ENCODE results near the gene RNF224.
A peak's percentile ranks its signal among the peaks of the same experiment; 100 is the strongest.

Gene RNF224

GRCh38 chr9:137188086-137188489 is 39.2 kb upstream of the RNF224 start:
- in situ Hi-C loops (cut with MboI; ENCODE audit: low pct_unique_long_range_greater_than_20kb, low sequenced_read_pairs, unreplicated experiment): no loop called here
- no peak for DNase-seq (ENCODE audit: low spot score)
- TF ChIP-seq, protein P1, sequence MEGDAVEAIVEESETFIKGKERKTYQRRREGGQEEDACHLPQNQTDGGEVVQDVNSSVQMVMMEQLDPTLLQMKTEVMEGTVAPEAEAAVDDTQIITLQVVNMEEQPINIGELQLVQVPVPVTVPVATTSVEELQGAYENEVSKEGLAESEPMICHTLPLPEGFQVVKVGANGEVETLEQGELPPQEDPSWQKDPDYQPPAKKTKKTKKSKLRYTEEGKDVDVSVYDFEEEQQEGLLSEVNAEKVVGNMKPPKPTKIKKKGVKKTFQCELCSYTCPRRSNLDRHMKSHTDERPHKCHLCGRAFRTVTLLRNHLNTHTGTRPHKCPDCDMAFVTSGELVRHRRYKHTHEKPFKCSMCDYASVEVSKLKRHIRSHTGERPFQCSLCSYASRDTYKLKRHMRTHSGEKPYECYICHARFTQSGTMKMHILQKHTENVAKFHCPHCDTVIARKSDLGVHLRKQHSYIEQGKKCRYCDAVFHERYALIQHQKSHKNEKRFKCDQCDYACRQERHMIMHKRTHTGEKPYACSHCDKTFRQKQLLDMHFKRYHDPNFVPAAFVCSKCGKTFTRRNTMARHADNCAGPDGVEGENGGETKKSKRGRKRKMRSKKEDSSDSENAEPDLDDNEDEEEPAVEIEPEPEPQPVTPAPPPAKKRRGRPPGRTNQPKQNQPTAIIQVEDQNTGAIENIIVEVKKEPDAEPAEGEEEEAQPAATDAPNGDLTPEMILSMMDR (IDR thresholded peaks at IDR 0.05; ENCODE audit: extremely low read depth, insufficient read depth, missing control alignments): no peak

- TF ChIP-seq, protein P1 (IDR thresholded peaks at IDR 0.05; ENCODE audit: extremely low read depth, insufficient read depth, missing control alignments): peak; percentile 56
- DNase-seq (ENCODE audit: low spot score): peak; percentile 98
- in situ Hi-C loops (cut with MboI; ENCODE audit: low pct_unique_long_range_greater_than_20kb, low sequenced_read_pairs, unreplicated experiment): no loop called here
These were observed 38.6 kb upstream of the RNF224 start, which contains the start of the genes ANAPC2 and SSNA1 for GRCh38 chr9:137188490-137189296. TSS of gene ANAPC2 (minus strand) at chr9:137188560. CDS start at chr9:137188532, 28 bp downstream. TSS of gene SSNA1 (plus strand) at chr9:137188676. CDS start at chr9:137188727, 51 bp downstream.

- DNase-seq (ENCODE audit: low spot score): no peak
- in situ Hi-C loops (cut with MboI; ENCODE audit: low pct_unique_long_range_greater_than_20kb, low sequenced_read_pairs, unreplicated experiment): no loop called here
- TF ChIP-seq, protein P1 (IDR thresholded peaks at IDR 0.05; ENCODE audit: extremely low read depth, insufficient read depth, missing control alignments): no peak
These were observed 37.7 kb upstream of the RNF224 start for GRCh38 chr9:137189297-137190295.

GRCh38 chr9:137190315-137190856 is 36.9 kb upstream of the RNF224 start:
- DNase-seq (ENCODE audit: low spot score): no peak
- TF ChIP-seq, protein P1 (IDR thresholded peaks at IDR 0.05; ENCODE audit: extremely low read depth, insufficient read depth, missing control alignments): no peak
- in situ Hi-C loops (cut with MboI; ENCODE audit: low pct_unique_long_range_greater_than_20kb, low sequenced_read_pairs, unreplicated experiment): no loop called here

GRCh38 chr9:137191245-137191644 is 36.1 kb upstream of the RNF224 start:
- in situ Hi-C loops (cut with MboI; ENCODE audit: low pct_unique_long_range_greater_than_20kb, low sequenced_read_pairs, unreplicated experiment): no loop called here
- TF ChIP-seq, protein P1 (IDR thresholded peaks at IDR 0.05; ENCODE audit: extremely low read depth, insufficient read depth, missing control alignments): no peak
- no peak for DNase-seq (ENCODE audit: low spot score)

Data from GM13977 (cell line).